CD1c-positive myeloid dendritic cell (primary cell): ENCODE results near the gene ACAA1.
"Not testable (repeated sequence)": the region's sequence is repeated elsewhere in the genome, so short reads cannot be mapped to it uniquely, and the experiment has no call there.

Experiments used
- DNase-seq: peaks from one replicate; pipeline ENCODE4 v3.0.0-alpha.2; 2016; ENCODE audit errors: extremely low spot score

Gene ACAA1

DNA sequence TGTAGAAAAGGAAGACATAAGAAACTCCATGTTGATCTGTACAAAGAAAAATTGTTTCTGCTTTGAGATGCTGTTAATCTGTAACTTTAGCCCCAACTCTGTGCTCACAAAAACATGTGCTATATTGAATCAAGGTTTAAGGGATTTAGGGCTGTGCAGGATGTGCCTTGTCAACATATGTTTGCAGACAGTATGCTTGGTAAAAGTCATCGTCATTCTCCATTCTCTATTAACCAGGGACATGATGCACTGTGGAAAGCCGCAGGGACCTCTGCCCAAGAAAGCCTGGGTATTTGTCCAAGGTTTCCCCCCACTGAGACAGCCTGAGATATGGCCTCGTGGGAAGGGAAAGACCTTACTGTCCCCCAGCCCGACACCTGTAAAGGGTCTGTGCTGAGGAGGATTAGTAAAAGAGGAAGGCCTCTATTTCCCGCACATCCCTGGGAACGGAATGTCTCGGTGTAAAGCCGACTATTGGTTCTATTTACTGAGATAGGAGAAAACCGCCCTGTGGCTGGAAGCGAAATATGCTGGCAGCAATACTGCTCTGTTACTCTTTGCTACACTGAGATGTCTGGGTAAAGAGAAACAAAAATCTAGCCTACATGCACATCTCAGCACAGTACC is 2.3 kb downstream of the ACAA1 start:
- not testable (repeated sequence) for DNase-seq

DNA sequence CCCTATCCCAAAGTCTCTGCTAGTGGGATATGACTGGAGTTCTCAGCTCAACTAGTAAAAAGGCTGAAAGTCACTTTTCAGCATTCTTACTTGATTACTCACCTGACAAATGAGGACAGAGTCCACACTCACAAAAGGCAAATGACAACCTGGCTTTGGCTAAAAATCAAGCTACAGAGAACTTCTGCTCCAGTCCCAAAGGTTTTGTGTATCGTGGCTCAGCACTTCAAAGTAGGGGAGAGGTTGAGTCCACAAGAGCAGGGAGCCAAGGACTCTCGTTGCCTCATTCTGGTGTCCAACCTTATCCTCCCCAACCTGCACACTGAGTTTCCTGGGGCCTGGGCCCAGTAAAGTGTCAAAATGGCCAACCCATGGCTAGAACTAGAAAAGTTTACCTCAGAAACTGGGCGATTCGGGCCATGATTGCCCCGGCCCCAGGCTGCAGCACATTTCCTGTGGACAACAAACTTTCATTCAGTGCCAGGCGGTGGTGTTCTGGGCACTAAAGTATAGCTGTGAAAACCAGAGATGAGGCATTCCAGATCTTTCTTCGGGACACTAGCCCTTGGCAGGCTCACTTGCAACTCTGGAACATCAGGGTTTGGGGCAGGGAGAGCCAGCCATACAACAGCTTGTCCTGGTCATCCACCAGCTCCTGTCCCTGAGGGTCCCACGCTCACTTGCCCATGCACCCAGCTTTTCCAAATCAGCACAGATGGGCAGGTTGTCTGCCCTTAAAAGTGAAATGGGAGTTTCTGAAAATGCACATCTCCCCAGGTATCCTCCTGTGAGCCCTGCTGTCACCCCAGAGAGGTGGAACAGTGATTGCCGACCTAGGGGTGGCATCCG is 3.1 kb downstream of the ACAA1 start:
- no peak for DNase-seq

DNA sequence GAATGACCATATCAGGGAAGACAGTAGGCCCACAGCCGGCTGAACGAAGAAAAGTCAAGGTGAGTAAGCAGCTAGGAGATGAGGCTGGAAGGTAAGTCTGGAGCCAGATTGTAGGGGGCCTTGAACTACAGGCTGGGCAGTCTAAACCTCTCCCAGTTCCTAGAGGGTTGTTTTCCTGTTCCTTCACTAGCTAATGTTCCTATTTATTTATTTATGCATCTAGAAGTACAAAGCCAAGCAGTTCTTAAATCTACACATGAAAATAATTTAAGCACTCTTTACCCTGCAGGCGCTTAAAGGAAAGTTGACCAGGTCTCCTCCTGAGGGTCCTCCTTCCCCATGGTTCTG is 3.7 kb downstream of the ACAA1 start:
- DNase-seq = no peak

DNA sequence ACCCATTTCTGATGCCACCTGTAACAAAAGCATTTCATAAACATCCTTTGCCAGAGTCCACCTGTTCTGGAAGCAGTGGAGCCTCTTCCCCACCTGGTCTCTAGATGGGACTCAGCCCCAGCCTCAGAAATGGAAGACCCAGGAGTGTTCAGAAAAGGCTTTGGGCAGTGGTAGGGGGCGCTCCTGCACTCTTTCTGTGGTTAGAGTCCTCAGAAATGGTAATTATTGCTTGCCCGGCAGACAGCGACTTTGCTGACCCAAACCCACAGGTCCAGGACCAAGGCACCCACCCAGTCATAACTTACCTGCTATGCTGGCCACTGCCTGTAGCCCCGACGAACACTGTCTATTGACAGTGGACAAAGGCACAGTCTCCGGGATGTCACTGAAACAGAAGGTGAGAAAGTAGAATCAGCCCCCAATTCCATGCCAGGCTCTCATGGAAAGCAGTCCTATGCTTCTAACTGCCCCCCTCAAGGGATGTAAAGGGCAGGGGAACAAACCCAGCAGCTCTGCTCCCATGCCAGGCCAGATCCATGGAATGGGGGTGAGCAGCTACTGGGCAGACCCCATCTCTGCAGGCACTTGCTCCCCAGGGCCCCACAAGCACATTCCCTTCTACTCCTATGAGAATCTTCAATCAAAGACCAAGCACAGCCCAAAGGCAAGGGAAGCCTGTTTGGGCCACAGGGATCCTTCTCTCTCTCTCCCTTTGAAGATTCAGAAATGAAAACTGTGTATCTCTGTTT is 5.1 kb downstream of the ACAA1 start:
- DNase-seq = peak; percentile 34

DNA sequence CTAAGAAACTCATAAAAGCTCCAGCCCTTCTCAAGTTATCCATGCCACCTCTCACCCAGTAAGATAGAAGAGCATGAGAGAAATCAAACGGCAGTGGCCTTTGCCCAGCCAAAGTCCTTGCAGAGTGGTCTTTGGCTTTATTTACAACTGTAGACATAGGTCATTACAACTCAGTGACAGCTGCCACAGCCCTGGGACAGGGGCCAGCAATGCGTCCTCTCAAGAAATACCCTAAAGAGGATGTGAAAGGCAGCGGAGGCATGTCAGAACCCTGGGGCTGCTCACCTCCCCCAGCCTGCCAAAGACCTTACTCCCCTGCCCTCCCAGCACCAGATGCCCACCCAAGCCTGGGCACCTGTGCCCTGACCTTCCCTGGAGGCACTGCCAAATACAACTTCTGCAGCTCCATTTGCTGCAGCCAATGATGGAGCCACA is 6.3 kb downstream of the ACAA1 start:
- no peak for DNase-seq

DNA sequence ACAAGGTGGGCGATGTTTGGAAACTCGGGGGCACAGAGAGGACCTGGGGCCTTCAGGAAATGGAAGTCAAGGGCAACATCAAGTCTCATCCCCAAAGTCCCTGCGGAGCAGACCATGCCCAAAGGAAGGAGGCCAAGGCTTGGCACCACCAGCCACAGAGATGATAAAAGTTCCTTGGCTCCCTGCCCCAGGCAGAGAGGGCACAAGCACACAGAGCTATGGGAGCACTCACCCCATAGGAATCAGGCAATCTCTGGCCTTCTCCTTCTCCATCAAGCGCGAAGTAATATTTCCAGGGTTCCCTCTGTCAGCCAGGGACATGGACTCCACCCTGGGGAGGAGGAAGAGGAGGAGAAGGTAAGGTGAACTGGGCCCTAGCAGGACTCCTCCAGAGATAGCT is 7.9 kb downstream of the ACAA1 start:
- DNase-seq = no peak

DNA sequence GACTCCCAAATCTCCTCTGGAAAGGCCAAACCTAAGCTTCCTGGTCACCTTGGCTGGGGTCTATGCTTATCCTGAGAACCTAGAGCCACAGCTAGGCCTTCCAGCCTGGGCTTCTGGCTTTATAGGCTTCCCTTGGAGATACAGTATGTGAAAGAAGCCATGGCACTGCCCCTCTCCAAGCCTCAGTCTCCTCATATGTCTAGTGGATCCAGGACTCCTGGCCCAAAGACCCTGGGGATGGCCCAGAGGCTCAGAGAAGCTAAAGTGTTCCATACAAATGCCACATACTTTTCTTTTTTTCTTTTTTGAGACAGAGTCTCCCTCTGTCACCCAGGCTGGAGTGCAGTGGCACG is 8.6 kb downstream of the ACAA1 start:
- DNase-seq = no peak

DNA sequence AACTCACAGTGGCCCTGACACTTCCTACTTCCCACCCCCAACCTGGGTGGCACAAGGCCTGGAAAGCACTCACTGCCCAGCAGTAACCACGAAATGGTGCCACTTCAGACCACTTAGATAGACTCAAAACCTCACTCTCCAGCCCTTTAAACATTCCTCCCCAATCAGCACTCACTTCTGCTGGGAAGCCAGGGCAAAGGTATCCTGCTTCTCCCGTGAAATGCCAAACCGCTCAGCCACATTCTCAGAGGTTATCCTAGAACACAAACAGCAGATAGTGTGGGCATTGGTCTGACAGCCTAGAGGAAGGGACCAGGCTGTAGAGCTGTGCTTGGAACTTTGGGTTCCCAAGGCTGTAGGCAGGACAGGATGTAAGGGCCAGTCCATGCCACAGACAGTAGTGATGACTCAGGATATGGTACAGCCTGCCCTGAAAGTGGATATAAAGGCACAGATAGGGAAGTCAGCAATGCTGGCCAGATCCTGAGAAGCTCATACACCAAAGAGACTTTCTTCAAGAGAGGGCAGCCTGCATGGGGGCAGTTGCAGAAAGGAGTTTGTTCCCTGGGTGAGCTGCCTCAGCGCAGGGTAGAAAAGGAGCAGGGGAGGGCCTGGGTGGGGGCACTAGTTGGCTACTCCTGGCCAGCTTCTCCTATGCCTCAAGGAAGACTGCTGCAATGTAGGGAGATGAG is 9.2 kb downstream of the ACAA1 start:
- DNase-seq = peak; percentile 23

DNA sequence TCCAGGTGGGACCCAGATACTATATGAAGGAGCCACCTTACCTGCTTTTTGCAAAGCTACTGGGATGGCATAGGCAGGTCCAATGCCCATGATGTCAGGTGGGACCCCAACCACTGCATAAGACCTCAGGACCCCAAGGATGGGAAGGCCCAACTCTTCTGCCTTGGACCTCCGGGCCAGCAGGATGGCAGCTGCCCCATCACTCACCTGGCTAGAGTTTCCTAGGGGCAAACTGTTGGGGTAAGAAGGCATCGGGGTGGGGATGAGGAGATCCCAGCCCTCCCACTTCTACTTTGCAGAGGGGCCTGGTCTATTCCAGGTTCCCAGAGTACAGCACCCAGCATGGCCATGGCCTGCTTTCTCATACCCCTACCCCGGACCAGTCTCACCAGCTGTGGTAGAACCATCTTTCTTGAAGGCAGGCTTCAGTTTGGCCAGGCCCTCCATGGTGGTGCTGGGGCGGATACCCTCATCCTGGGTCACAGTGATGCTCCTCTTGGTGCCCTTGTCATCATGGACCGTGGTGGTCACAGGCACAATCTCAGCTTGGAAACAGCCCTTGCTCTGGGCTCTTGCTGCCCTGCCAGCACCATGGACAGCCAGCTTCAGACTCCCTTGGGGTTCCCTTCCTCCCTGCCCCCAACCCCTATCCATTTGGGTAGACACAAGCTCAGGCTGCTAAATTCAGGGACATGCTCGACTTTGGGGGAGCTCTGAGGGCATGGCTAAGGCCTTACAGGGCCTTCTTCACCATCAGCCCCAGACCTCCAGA is 10.6 kb downstream of the ACAA1 start:
- DNase-seq = no peak

DNA sequence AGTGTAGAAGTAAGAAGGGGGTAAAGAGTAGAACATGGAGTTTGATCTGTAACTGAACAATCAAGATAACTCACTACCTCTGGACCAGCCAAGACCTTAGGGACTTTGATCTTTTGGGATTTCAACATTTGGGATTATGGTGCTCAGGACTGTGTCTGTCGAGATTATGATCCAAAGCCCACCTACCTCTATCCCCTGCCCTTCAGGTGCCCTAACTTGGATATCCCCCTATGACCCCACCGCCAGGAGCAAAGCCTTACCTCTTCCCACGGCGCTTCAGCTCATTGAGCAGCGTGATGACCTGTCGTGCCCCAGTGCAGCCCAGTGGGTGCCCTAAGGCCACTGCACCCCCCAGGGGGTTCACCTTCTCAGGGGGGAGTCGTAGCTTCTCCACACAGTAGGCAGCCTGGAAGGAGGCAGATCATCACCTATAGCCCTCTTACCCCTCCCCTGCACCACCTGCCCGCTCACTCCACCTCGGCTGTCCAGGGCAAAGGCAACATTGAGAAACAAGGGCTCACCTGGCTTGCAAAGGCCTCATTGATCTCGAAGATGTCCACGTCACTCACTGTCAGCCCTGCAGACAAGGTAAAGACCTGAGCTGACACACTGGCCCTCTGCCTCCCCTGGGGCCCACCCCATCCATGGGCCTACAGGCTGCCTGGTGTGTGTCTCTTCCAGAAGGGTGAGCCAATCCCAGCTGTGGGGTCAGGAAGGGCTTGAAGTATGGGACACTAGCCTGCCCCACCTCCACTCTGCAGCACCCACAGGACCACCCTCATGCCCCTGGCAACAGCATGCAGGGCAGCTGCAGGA is 11.4 kb downstream of the ACAA1 start:
- no peak for DNase-seq

DNA sequence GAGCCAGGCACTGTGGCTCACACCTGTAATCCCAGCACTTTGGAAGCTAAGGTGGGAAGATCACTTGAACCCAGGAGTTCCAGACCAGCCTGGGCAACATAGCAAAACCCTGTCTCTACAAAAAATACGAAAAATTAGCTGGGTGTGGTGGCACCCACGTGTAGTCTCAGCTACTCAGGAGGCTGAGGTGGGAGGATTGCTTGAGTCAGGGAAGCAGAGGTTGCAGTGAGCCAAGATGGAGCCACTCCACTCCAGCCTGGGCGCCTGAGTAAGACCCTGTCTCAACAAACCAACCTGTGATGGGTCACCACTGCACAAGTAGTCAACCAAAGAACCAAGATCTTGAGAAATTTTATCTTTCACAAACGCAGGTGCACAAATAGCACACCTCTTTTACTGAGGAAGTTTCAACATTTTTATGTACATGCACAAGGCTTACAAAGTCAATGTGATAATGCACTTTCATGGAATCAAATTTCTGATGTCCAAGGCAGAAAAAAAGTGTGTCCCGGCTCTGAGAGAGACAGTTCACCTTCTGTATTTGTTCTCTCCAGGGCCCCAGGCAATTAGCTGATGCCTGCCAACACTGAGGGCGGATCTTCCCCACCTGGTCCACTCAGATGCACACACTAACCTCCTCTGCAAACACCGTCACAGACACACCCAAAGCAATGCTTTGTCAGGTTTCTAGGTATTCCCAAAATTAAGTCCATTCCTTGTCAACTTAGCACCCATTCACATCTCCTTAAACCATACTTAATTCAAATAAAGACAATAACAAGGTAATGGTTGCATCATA is 12.4 kb downstream of the ACAA1 start:
- no peak for DNase-seq

DNA sequence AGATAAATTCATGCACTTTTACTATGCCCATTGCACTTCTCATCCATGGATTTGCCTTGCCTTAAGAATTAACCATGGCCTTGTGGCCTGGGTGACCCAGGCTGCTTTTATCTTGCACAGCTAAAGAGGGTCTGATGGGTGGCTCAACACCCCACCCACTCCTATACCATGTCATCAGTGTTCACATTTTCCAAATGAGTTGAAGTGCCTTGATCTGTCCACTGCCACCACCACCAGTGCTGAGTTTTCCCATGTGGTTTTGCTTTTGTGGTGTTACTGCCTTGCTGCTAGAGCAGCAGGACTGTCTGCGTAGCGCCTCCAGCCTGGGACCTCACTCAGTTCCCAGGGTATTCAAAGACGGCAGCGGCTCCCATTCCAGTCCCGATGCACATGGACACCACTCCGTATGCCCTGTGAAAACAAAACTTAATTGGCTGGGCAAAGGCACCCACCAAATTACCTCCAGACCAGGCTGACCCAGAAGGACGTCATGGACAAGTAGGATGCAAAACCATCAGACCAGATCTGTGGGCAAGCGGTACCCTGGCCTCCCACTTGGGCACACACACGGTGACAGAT is 14.1 kb downstream of the ACAA1 start:
- DNase-seq = no peak

DNA sequence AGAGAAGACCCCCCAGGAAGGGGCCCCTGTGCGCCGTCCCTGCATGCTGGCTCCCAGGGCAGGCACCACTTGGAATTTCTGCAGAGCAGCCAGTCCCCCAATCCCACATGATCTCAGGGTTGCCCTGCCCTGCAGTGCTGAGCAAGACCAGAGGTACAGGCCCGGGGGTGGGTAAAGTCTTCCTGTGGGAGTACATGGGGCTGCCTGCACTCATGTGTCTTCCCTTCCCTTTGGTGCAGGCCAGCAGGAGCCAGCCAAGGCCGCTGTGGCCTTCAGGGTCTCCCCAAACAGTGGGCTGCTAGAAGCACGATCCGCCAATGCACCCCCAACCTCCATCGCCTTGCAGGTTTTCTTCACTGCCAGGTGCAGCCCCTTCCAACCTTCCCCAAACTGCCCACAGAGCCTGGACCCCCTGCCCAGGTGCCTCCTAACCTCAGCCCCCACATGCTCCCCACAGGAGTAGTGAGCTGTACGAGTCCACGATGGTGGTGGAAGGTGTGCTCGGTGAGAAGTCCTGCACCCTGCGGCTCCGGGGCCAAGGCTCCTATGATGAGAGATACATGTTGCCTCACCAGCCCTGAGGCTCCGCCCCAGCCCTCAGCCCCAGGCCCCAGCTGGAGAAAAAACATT is 15.0 kb downstream of the ACAA1 start:
- no peak for DNase-seq

DNA sequence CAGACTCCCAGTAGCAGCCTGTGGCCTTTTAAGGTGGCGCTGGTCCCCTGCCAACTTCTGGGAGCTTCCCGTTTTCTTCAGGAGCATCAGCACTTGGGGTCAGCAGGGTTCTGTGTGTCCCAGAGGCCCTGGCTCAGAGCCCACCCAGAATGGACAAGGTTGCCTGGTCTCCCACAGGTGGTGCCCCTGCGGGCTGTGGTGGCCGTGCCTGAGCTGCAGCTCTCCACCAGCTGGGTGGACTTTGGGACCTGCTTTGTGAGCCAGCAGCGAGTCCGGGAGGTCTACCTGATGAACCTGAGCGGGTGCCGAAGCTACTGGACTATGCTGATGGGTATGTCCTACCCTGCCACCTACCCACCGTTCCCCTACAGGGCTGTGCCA is 15.5 kb downstream of the ACAA1 start:
- no peak for DNase-seq

DNA sequence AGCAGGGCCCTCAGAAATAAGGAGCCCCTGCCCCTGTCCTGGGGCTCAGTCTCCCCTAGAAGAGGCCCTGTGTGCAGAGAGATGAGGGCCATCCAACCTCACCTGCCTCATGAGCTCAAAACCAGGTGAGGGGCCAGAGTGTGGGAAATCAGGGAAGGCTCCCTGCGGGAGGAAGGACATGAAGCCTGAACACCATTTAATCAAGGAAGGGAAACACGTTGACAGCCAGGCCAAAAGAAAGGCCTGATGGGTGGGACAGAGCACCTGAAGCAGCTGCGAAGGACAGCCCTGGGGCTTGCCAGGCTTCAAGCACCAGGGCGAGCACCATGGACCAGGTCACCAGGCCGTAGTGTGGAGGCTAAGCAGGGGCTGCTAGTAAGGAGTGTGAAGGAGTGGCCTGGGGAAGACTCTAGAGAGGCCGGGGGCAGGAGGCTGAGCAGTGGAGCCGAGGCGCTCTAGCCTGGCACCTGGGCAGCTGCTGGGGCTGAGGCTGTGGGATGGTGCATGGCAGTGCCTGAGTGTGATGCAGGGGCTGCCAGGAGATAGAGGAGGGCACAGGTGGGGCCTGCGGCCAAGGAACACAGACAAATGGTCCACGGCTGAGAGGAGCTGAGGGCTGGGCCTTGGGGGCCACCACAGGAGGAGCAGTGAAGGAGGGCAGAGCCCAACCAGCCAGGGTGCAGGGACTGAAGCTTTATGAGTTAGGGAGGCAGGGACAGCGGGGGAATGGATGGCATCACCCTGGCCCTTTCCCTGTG is 16.1 kb downstream of the ACAA1 start:
- DNase-seq = no peak

DNA sequence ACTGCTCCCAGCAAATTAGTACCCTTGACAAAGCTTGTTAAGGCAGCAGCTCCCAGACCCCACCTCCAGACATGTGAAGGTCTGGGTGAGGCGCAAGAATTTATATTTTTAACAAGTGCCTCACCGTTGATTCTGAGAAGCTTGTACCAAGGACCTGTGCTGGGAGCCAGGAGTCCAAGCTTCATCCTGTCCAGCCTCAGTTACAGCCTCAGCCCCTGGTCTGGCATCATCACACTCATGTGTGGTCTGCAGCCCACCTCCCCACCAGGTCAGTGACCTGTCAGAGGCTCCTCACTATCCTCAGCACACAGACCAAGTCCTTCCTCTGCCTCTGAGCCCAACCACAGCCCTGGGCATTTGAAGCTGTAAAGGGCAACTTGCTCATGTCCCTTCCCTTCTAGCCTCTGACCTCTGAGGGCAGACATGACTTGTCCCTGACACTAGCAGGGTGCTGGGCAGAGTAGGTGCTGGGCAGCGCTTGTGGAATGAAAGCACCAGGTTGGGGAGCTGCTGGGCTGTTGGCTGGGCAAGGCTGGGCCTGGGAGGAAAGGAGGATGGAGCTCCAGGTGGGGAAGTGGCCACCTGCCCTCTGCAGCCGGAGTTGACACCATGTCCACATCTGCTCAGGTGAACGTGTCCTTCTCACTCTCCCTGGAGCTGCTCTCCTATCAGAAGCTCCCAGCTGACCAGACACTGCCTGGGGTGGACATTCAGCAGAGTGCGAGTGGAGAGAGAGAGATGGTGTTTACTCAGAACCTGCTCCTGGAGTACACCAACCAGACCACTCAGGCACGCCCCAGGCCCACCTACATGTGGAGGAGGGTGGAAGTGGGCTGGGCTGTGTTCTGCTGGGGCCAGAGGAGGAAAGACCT is 16.9 kb downstream of the ACAA1 start:
- no peak for DNase-seq

DNA sequence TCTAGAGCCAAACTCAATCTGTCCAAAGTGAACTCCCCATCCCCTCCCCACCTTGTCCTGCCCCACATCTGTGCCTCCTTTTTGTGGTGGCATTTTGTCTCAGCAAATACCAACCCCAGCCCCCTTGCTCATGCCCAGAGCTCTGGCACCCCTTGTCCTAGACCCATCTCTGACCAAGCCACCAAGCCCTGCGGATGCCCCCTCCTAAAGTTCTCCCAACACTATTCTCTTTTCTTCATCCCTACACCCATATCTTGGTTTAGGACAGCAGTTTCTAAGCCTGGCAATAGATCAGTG is 17.7 kb downstream of the ACAA1 start:
- DNase-seq = no peak
